ENCODE measurements around the gene TMC6.
A peak's percentile ranks its signal among the peaks of the same experiment; 100 is the strongest.

TMC6 gene

GRCh38 chr17:78134899-78135385 is 6.4 kb upstream of the TMC6 start:
- DNase-seq = no peak

- peak; percentile 75 for DNase-seq
Observed at GRCh38 chr17:78133971-78134898, 5.7 kb upstream of the TMC6 start.

- DNase-seq = peak; percentile 7
Observed at GRCh38 chr17:78133179-78133951, 4.8 kb upstream of the TMC6 start.

GRCh38 chr17:78132767-78133178 is 4.2 kb upstream of the TMC6 start:
- DNase-seq = no peak

GRCh38 chr17:78132084-78132676 is 3.6 kb upstream of the TMC6 start:
- DNase-seq = peak; percentile 67

- DNase-seq = peak; percentile 40
Observed at GRCh38 chr17:78131172-78132083, 2.9 kb upstream of the TMC6 start.

- peak; percentile 81 for DNase-seq
Observed at GRCh38 chr17:78130437-78131101, 2.0 kb upstream of the TMC6 start, which contains the start of gene TMC8. TMC8 (plus strand) TSS chr17:78130771; CDS start chr17:78131589, 818 bp downstream.

GRCh38 chr17:78130090-78130436 is 1.5 kb upstream of the TMC6 start:
- no peak for DNase-seq

GRCh38 chr17:78129351-78130089 is 965 bp upstream of the TMC6 start:
- peak; percentile 57 for DNase-seq

- DNase-seq = peak; percentile 25
Observed at GRCh38 chr17:78127888-78128550, 536 bp downstream of the TMC6 start.

- peak; percentile 70 for DNase-seq
Observed at GRCh38 chr17:78127239-78127887, 1.2 kb downstream of the TMC6 start.

- no peak for DNase-seq
Observed at GRCh38 chr17:78126895-78127238, 1.7 kb downstream of the TMC6 start.

- no peak for DNase-seq
Observed at GRCh38 chr17:78125976-78126894, 2.3 kb downstream of the TMC6 start.

- peak; percentile 32 for DNase-seq
Observed at GRCh38 chr17:78125138-78125913, 3.2 kb downstream of the TMC6 start.

- DNase-seq = no peak
Observed at GRCh38 chr17:78124836-78125137, 3.8 kb downstream of the TMC6 start.

GRCh38 chr17:78124081-78124835 is 4.3 kb downstream of the TMC6 start:
- DNase-seq = no peak

GRCh38 chr17:78123258-78123929 is 5.2 kb downstream of the TMC6 start:
- no peak for DNase-seq

All from activated effector memory CD4-positive, alpha-beta T cell treated with Interleukin-2 at 50 U/mL for 16 hours (primary cell).